Stimulated activated CD4-positive, alpha-beta T cell treated with anti-CD3 and anti-CD28 coated beads, Interleukin-15, amount 100 ng/mL, for 24 hours (primary cell): ENCODE measurements around the gene HAPLN1.

Source experiments
- DNase-seq: peaks from one replicate; pipeline ENCODE4 v3.0.0-alpha.2; 2020

The HAPLN1 gene

GRCh38 chr5:83633285-83633684, 87.4 kb downstream of the HAPLN1 start:
- no peak for DNase-seq

GRCh38 chr5:83632874-83633273, 87.8 kb downstream of the HAPLN1 start:
- DNase-seq: no peak

GRCh38 chr5:83628360-83628759, 92.3 kb downstream of the HAPLN1 start:
- DNase-seq: no peak

- DNase-seq: no peak
Observed at GRCh38 chr5:83614841-83615240, 105.8 kb downstream of the HAPLN1 start.

- DNase-seq: no peak
Observed at GRCh38 chr5:83608122-83608521, 112.5 kb downstream of the HAPLN1 start.

GRCh38 chr5:83595217-83595616, 125.4 kb downstream of the HAPLN1 start:
- DNase-seq: no peak

- DNase-seq: no peak
Observed at GRCh38 chr5:83590966-83591365, 129.7 kb downstream of the HAPLN1 start.

- no peak for DNase-seq
Observed at GRCh38 chr5:83589786-83590185, 130.9 kb downstream of the HAPLN1 start.
